Endothelial cell of umbilical vein (primary cell): Measurements from ENCODE around the gene MEI1. TPM values are rescaled to one million over a fixed set of nuclear protein-coding genes. Genes with fewer than 3 reads are reported as not detected.

Source experiments
- BruUV-seq: library from RNA; stranded (reverse); fragments of 400-500 nt; replicated peaks from 2 replicates; lab custom pipeline; 2021; lab: Mats Ljungman, UMichigan
- CTCF ChIA-PET: fragments of 300-600, 350-600 bp; sonication (Branson Sonifier 250); formaldehyde crosslinking; loops from one replicate; lab custom pipeline; 2021; ENCODE audit warnings: antibody characterized with exemption, inconsistent platforms; lab: Charles Lee
- POLR2A ChIA-PET: fragments of 300-600, 350-600 bp; sonication (Branson Sonifier 250); formaldehyde crosslinking; loops from one replicate; lab custom pipeline; 2021; ENCODE audit warnings: antibody characterized with exemption, inconsistent platforms; lab: Charles Lee
- DNase-seq: peaks from one replicate; pipeline ENCODE4 v3.0.0-alpha.2; 2011; ENCODE audit warnings: low read depth, low spot score
- FAIRE-seq: peaks from 2 replicates; lab custom pipeline; 2011; peaks lifted over from hg19 to GRCh38; lab: Jason Lieb, UNC
- H2AFZ ChIP-seq: 2 replicates; pipeline ENCODE4 v1.6.0; 2012; ENCODE audit warnings: low read depth, low read length, control low read depth, inconsistent platforms
- H3K27ac ChIP-seq: 2 replicates; pipeline ENCODE4 v1.5.1; 2011; ENCODE audit warnings: low read depth, mild to moderate bottlenecking, control low read depth, low read length, moderate library complexity; ENCODE audit not compliant: insufficient read depth
- H3K27me3 ChIP-seq, 2 experiments: 2 replicates each; pipeline versions ENCODE4 v1.6.0 to v1.6.1; 2011; ENCODE audit warnings: low read length in 2 of 2, mixed read lengths in 1 of 2; ENCODE audit not compliant: control insufficient read depth in 2 of 2, insufficient read depth in 2 of 2
- H3K36me3 ChIP-seq, 2 experiments: 2 replicates in 1 of 2; 3 replicates in 1 of 2; pipeline ENCODE4 v1.5.1; 2011; ENCODE audit warnings: low read length in 2 of 2, mild to moderate bottlenecking in 1 of 2, moderate library complexity in 1 of 2; ENCODE audit not compliant: control insufficient read depth in 2 of 2, insufficient read depth in 2 of 2; ENCODE audit errors: extremely low read depth in 1 of 2
- H3K4me1 ChIP-seq: 3 replicates; pipeline ENCODE4 v1.5.1; 2011; ENCODE audit warnings: mild to moderate bottlenecking, low read length; ENCODE audit not compliant: control insufficient read depth, insufficient read depth; ENCODE audit errors: extremely low read depth
- H3K4me2 ChIP-seq: 2 replicates; pipeline ENCODE4 v1.6.1; 2011; ENCODE audit warnings: low read length, control low read depth, mixed read lengths; ENCODE audit not compliant: insufficient read depth
- H3K4me3 ChIP-seq, 3 experiments: fragments of 200-600 bp in 1 of 3; sonication (generic), shearing (Covaris generic) in 1 of 3; replicated peaks in 1 of 3; 2 replicates each; pipeline ENCODE4 v1.5.1; 2011 to 2016; ENCODE audit warnings: control low read depth in 3 of 3, low read length in 3 of 3, mild to moderate bottlenecking in 2 of 3, inconsistent platforms in 1 of 3, low read depth in 1 of 3, moderate library complexity in 1 of 3; ENCODE audit not compliant: insufficient read depth in 1 of 3
- H3K79me2 ChIP-seq: 2 replicates; pipeline ENCODE4 v1.6.0; 2012; ENCODE audit warnings: low read length, inconsistent platforms; ENCODE audit not compliant: control insufficient read depth, insufficient read depth
- H3K9ac ChIP-seq: replicated peaks from 2 replicates; pipeline ENCODE3; 2011; ENCODE audit warnings: low read length, control low read depth; ENCODE audit not compliant: insufficient read depth; ENCODE audit errors: extremely low read depth
- H3K9me1 ChIP-seq: replicated peaks from 3 replicates; pipeline ENCODE4 v1.6.0; 2011; ENCODE audit warnings: mild to moderate bottlenecking, low read length; ENCODE audit not compliant: control insufficient read depth, insufficient read depth; ENCODE audit errors: extremely low read depth
- H3K9me3 ChIP-seq: replicated peaks from 2 replicates; pipeline ENCODE4 v1.5.1; 2012; ENCODE audit warnings: low read length, inconsistent platforms; ENCODE audit not compliant: control insufficient read depth, insufficient read depth
- H4K20me1 ChIP-seq: replicated peaks from 2 replicates; pipeline ENCODE3; 2011; ENCODE audit warnings: mild to moderate bottlenecking, low read length; ENCODE audit not compliant: control insufficient read depth, insufficient read depth; ENCODE audit errors: extremely low read depth
- CTCF ChIP-seq, 2 donors: IDR thresholded peaks; 1 replicate in 1 of 2; 2 replicates in 1 of 2; pipeline ENCODE4 v1.5.1; 2011; ENCODE audit warnings: low read length in 2 of 2, mild to moderate bottlenecking in 2 of 2, moderate library complexity in 2 of 2, control low read depth in 1 of 2, inconsistent platforms in 1 of 2, low read depth in 1 of 2; ENCODE audit not compliant: insufficient read depth in 1 of 2; ENCODE audit errors: extremely low read depth in 1 of 2
- EZH2 ChIP-seq: IDR thresholded peaks from 2 replicates; pipeline ENCODE4 v1.6.1; 2012; ENCODE audit warnings: borderline replicate concordance, low read depth, mild to moderate bottlenecking, moderate library complexity, low read length, inconsistent platforms; ENCODE audit not compliant: severe bottlenecking
- FOS ChIP-seq: IDR thresholded peaks from 2 replicates; pipeline ENCODE4 v1.6.1; 2011; ENCODE audit warnings: mild to moderate bottlenecking, low read length, moderate library complexity, borderline replicate concordance; ENCODE audit not compliant: insufficient read depth
- GATA2 ChIP-seq: IDR thresholded peaks from 2 replicates; pipeline ENCODE4 v1.7.0; 2011; ENCODE audit warnings: low read depth, mild to moderate bottlenecking, moderate library complexity, mixed read lengths, low read length; ENCODE audit not compliant: insufficient read length, insufficient read depth
- JUN ChIP-seq: IDR thresholded peaks from 2 replicates; pipeline ENCODE4 v1.6.1; 2011; ENCODE audit warnings: borderline replicate concordance, low read depth; ENCODE audit not compliant: insufficient read length, insufficient read depth
- MAX ChIP-seq: IDR thresholded peaks from 2 replicates; pipeline ENCODE4 v1.6.1; 2011; ENCODE audit not compliant: insufficient read depth, insufficient read length
- MYC ChIP-seq: IDR thresholded peaks from one replicate; pipeline ENCODE4 v1.6.1; 2011; ENCODE audit warnings: mild to moderate bottlenecking, low read depth, low read length
- POLR2A ChIP-seq: IDR thresholded peaks from 2 replicates; pipeline ENCODE4 v1.6.1; 2012; ENCODE audit warnings: low read depth, mild to moderate bottlenecking, control low read depth, low read length
- POLR2AphosphoS5 ChIP-seq: IDR thresholded peaks from 2 replicates; pipeline ENCODE4 v1.6.1; 2012; ENCODE audit warnings: low read depth, mild to moderate bottlenecking, control low read depth, low read length, moderate library complexity; ENCODE audit not compliant: insufficient read depth
- dilution Hi-C: fragments of 300-500 bp; cut with MboI; formaldehyde crosslinking; loops from one replicate; pipeline ENCODE4 v1.15.0; 2019; ENCODE audit warnings: low sequenced_read_pairs; ENCODE audit not compliant: extremely low pct_ligation_motif_present
- intact Hi-C: fragments of 100-400 bp; cut with micrococcal nuclease; formaldehyde crosslinking; loops from one replicate; pipeline ENCODE4 v1.10.0; 2022
- polyA plus RNA-seq, 4 experiments: library from polyadenylated mRNA; depleted of rRNA in 3 of 4; stranded (reverse) in 3 of 4; unstranded in 1 of 4; fragments of >200 nt; gene quantifications; 2 replicates each; pipeline versions ENCODE4 v1.2.1 to v1.2.3, GENCODE V29; 2011 to 2012; ENCODE audit warnings: missing spikeins in 1 of 4
- total RNA-seq: library from RNA; stranded (reverse); gene quantifications from 2 replicates; pipeline ENCODE4 v1.2.3, GENCODE V29; 2021

Gene MEI1
- total and polyA plus RNA-seq, 2 donors (not counting 3 experiments of a cell fraction or from before 2014, with no cell fraction given): 1.5 to 1.9 TPM

GRCh38 chr22:41828516-41828915 lies 129.2 kb downstream of the MEI1 start:
- Histone ChIP-seq H2AFZ (no peak overlapping the region), H3K9ac (no peak overlapping the region), H3K4me1 (peaks cover 11% of the 10 kb centered on the region), H3K36me3 (no peaks in the 10 kb centered on the region), H3K9me3 (no peaks in the 10 kb centered on the region), H3K4me3 (no peak overlapping the region), H3K27me3 (no peaks in the 10 kb centered on the region), H4K20me1 (no peaks in the 10 kb centered on the region), H3K4me2 (no peak overlapping the region), H3K27ac (no peak overlapping the region), H3K9me1 (no peaks in the 10 kb centered on the region), H3K79me2 (peaks cover 5% of the 10 kb centered on the region)
- DNase-seq (no peak), FAIRE-seq (no peak)
- POLR2A ChIA-PET: interaction anchor here (0.5 kb wide), 1 partner anchor 114 kb away, joined by 4 read pairs; no protein-coding TSS in a partner anchor
- no peak for TF ChIP-seq POLR2AphosphoS5
- TF ChIP-seq MYC: no peak
- TF ChIP-seq GATA2: no peak
- no peak for TF ChIP-seq MAX
- no peak for TF ChIP-seq CTCF (IDR thresholded peaks at IDR 0.05; ENCODE audit: extremely low read depth in 1 of 2, insufficient read depth in 1 of 2, low read depth in 1 of 2, low read length in 2 of 2)
- no peak for TF ChIP-seq FOS
- TF ChIP-seq JUN: no peak
- TF ChIP-seq EZH2: no peak
- TF ChIP-seq POLR2A: no peak
- BruUV-seq: no TSS peak
- intact Hi-C loops (no loop called here), dilution Hi-C loops (no loop called here)
- CTCF ChIA-PET: interaction anchor here (1.4 to 1.7 kb wide), 3 partner anchors 82 to 131 kb away, joined by 5 to 10 read pairs (median 7); no protein-coding TSS in a partner anchor
